Left ventricle myocardium inferior (tissue), 1 donor: ENCODE results near the gene SCFD2. TPM values are rescaled to one million over a fixed set of nuclear protein-coding genes. Genes with fewer than 3 reads are reported as not detected.
"Not testable (repeated sequence)": the region's sequence is repeated elsewhere in the genome, so short reads cannot be mapped to it uniquely, and the experiment has no call there.

ENCODE experiments used
- DNase-seq: peaks from one replicate; pipeline ENCODE4 v3.0.0-alpha.2; 2020
- H3K27ac ChIP-seq: fragments of 200-600 bp; replicated peaks from 2 replicates; pipeline ENCODE4 v1.8.0; 2021
- H3K27me3 ChIP-seq: fragments of 200-600 bp; 2 replicates; pipeline ENCODE4 v1.8.0; 2021; ENCODE audit warnings: low read depth
- H3K36me3 ChIP-seq: fragments of 200-600 bp; 2 replicates; pipeline ENCODE4 v1.8.0; 2021
- H3K4me1 ChIP-seq: fragments of 200-600 bp; 2 replicates; pipeline ENCODE4 v1.8.0; 2021
- H3K4me3 ChIP-seq: fragments of 200-600 bp; 2 replicates; pipeline ENCODE4 v1.8.0; 2021; ENCODE audit warnings: mild to moderate bottlenecking, moderate library complexity
- H3K9me3 ChIP-seq: fragments of 200-600 bp; replicated peaks from 2 replicates; pipeline ENCODE4 v1.8.0; 2021
- intact Hi-C: fragments of 100-400 bp; cut with micrococcal nuclease; formaldehyde crosslinking; loops from one replicate; pipeline ENCODE4 v1.11.0; 2022
- total RNA-seq: library from RNA; stranded (reverse); fragmentation: NEBNext Ultra II Directional; extraction: Animal tissue kit (Norgen Biotek cat#: 25700); gene quantifications from one replicate; pipeline ENCODE4 v1.2.1, GENCODE V29; 2021
- TF ChIP-seq, protein P1 (sequence below): fragments of 200-600 bp; IDR thresholded peaks from 2 replicates; pipeline ENCODE4 v1.8.0; 2021; ENCODE audit warnings: antibody characterized with exemption, mild to moderate bottlenecking, borderline replicate concordance
- donor health status: DM: no; HTN: yes; CAD: no; lungs with severe emphysema.

SCFD2 gene
- total RNA-seq, 1 donor from 2014 or later = 9.3 TPM

DNA sequence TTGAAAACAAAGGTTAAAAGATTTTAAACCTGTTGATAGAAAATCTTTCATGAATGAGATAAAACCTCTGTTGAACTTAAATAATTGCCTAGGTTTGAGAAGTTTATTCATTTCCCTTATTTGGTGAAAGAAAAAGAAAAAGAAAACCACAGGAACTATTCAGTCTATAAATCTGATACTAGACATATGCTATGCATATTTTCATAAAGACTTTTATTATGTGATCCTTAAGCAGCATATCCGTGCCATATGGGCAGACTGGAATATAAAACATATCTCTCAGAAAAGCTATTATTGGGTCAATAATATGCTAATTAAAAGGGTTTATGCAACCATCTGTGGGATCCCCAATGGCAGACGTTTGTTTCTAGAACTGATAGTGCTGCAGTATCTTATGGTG, 325.0 kb downstream of the SCFD2 start:
- Histone ChIP-seq H3K4me1 (no peaks in the 10 kb centered on the region), H3K27me3 (no peaks in the 10 kb centered on the region), H3K36me3 (no peaks in the 10 kb centered on the region), H3K27ac (no peak overlapping the region), H3K9me3 (peaks cover under 1% of the 10 kb centered on the region), H3K4me3 (no peak overlapping the region)
- TF ChIP-seq, protein P1, sequence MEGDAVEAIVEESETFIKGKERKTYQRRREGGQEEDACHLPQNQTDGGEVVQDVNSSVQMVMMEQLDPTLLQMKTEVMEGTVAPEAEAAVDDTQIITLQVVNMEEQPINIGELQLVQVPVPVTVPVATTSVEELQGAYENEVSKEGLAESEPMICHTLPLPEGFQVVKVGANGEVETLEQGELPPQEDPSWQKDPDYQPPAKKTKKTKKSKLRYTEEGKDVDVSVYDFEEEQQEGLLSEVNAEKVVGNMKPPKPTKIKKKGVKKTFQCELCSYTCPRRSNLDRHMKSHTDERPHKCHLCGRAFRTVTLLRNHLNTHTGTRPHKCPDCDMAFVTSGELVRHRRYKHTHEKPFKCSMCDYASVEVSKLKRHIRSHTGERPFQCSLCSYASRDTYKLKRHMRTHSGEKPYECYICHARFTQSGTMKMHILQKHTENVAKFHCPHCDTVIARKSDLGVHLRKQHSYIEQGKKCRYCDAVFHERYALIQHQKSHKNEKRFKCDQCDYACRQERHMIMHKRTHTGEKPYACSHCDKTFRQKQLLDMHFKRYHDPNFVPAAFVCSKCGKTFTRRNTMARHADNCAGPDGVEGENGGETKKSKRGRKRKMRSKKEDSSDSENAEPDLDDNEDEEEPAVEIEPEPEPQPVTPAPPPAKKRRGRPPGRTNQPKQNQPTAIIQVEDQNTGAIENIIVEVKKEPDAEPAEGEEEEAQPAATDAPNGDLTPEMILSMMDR = no peak
- DNase-seq = no peak
- intact Hi-C loops = no loop called here

GRCh38 chr4:53040459-53040815, 325.4 kb downstream of the SCFD2 start:
- peaks cover 5% of the 10 kb centered on the region for H3K9me3 ChIP-seq
- intact Hi-C loops = no loop called here
- H3K27me3 ChIP-seq = no peaks in the 10 kb centered on the region
- DNase-seq = no peak
- TF ChIP-seq, protein P1 = no peak
- no peak overlapping the region for H3K27ac ChIP-seq
- H3K36me3 ChIP-seq = no peaks in the 10 kb centered on the region
- no peaks in the 10 kb centered on the region for H3K4me1 ChIP-seq
- no peak overlapping the region for H3K4me3 ChIP-seq

DNA sequence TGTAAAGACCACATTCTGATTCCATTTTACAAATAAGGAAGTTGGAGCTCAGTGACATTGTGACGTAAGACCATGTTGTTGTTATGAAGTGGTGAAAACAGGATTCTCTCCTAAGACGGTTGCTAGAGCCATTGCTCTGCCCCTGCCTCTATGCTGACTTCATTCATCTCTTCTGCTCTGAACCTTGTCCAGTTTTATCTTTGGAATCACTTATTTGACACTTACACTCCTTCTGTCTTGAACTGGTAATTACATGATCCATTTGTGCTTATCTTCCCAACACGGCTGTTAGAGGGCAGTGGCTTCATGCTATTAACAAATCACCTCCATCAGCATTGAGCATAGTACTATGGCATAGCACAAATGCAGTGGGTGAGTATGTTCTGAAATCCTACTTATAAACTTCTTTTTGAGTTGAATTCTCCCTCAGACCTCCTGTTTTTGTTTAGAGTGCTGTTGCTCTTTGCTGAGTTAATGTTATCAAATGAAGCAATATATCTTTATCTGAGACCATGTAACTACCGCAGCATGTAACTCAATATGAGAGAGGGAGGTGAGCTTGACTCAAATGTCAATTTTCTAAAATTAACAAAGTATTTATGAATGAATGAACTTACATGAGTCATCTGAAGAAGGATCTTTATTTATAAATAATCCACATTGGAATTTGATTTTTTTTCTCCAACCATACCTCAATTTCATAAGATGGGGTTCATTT, 326.0 kb downstream of the SCFD2 start:
- intact Hi-C loops = no loop called here
- no peak for DNase-seq
- Histone ChIP-seq H3K4me1 (no peaks in the 10 kb centered on the region), H3K27me3 (no peaks in the 10 kb centered on the region), H3K36me3 (no peaks in the 10 kb centered on the region), H3K27ac (no peak overlapping the region), H3K4me3 (no peak overlapping the region), H3K9me3 (peaks cover 10% of the 10 kb centered on the region)
- TF ChIP-seq, protein P1 = no peak

DNA sequence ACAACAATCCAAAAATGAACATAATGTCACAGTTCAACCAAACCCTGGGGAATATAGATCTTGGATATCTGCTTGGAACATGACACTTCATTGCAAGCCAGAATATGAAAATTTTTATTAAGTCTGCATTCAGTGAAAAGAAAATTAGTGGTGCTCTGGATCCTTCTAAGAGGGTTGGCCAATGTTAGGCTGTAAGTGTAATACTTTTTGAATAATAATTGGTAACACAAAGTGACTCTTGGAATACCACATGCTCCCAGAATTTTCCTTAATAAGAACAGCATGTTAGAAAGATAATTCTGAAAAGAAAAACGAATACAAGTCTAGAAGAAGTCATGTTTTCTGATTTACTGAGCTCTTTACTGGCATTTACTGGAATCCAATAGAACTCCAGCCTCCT, 328.0 kb downstream of the SCFD2 start:
- intact Hi-C loops = no loop called here
- H3K36me3 ChIP-seq = no peaks in the 10 kb centered on the region

GRCh38 chr4:53032908-53033307, 333.0 kb downstream of the SCFD2 start:
- H3K27ac ChIP-seq, intact Hi-C loops, H3K36me3 ChIP-seq, H3K27me3 ChIP-seq, H3K4me3 ChIP-seq, DNase-seq, H3K4me1 ChIP-seq: not testable (repeated sequence)
- H3K9me3 ChIP-seq = peaks cover 40% of the 10 kb centered on the region

More for the DNA sequence above, 328.0 kb downstream of the SCFD2 start:
- DNase-seq = no peak
- Histone ChIP-seq H3K4me3 (no peak overlapping the region), H3K4me1 (no peaks in the 10 kb centered on the region), H3K27ac (no peak overlapping the region), H3K27me3 (no peaks in the 10 kb centered on the region), H3K9me3 (peaks cover 26% of the 10 kb centered on the region)
- TF ChIP-seq, protein P1 = no peak

GRCh38 chr4:53026233-53026632, 339.6 kb downstream of the SCFD2 start:
- Histone ChIP-seq H3K27ac (no peak overlapping the region), H3K9me3 (no peaks in the 10 kb centered on the region), H3K36me3 (no peaks in the 10 kb centered on the region), H3K27me3 (no peaks in the 10 kb centered on the region), H3K4me3 (no peak overlapping the region), H3K4me1 (peaks cover 21% of the 10 kb centered on the region)
- no peak for DNase-seq
- TF ChIP-seq, protein P1 = no peak
- intact Hi-C loops = no loop called here
